ENCODE results near the gene NHLH2. TPM values are rescaled to one million over a fixed set of nuclear protein-coding genes. Genes with fewer than 3 reads are reported as not detected.

The NHLH2 gene
- total RNA-seq, 1 donor from 2014 or later, result not detected

DNA sequence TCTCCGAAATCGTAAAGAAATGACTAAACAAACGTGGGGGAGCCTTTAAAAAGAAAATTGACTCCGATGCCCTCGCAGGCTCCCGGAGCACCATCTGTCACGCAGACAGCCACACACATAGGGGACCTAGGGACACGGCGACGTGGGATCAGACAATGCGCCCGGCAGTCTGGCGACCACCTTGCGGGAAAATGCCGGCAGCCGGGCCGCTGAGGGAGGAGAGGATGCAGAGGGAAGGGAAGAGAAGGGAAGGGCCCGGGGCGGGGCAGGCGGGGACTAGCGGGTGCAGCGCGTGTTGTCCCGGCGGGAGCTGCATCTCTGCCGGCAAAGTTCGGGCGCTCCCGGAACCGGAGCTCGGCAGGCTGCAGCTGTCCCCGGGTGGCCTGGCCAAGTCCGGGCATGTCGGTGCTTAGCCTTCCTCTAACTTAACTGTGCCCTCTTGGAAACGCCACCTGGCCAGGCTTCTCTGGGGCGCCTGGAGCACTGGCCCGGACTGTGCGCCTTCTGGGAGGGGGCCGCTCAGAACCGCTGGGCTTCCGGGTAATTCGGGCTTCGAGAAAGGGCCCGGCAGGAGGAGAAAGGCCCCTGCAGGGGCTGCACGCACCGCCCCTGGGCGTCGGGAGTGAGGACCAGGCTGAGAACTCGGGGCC lies 1.8 kb downstream of the NHLH2 start:
- ATAC-seq, result peak; percentile 45
- DNase-seq (ENCODE audit: low spot score), result no peak

DNA sequence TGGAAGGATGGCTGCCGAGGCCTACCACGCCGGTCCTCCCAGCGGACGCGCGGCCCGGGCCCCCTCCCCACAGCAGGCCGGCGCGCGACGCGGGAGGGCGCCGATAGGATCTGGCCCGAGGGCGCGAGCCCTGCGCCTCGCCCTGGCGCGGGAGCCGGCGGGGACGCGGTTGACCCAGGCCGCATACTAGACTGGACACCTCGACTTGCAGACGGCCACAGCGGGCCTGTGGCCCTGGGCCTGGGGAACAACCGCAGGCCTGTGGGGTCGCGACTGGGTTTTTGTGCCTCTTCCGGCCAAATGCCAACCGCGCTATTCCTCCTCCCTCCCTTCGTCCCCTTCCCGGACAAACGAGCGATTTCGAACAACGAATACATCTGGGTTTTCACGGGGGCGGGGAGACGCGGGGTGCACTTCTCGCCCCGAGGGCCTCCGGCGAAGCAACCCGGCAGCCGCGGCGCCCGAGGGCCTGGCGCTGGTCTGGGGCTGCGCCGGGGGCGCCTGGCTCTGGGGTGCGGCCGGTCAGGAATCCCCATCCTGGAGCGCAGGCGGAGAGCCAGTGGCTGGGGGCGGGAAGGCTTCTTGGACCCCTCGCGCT lies 2.4 kb downstream of the NHLH2 start:
- ATAC-seq (peak; percentile 14), DNase-seq (ENCODE audit: low spot score) (no peak)

DNA sequence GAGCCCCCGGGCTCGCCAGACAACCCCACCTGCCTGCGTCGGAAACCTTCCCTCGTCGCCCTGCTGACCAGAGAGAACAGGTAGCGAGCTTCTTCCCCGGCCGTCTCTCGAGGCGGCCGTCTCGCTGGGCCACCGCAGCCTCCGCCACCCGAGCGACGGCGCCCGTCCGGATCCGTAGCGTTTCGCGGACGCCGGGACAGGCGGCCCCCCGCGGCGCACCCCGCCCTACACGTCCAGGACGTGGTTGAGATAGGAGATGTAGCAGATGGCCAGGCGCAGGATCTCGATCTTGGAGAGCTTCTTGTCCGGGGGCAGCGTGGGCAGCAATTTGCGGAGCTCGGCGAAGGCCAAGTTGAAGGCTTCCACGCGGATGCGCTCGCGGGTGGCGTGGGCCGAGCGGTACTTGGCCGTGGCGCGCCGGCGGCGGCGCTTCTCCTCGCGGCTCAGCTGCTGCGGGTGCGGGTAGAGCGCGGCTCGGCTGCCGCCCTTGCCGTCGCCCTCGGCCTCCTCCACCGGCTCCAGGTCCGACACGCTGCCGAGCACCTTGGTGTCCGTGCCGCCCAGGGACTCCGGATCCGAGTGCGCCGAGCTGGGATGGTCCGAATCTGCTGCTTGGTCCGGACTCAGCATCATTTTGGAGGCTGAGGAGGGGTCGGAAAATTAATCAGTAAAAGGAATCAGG lies 3.0 kb downstream of the NHLH2 start:
- DNase-seq (ENCODE audit: low spot score), result no peak
- no peak for ATAC-seq

DNA sequence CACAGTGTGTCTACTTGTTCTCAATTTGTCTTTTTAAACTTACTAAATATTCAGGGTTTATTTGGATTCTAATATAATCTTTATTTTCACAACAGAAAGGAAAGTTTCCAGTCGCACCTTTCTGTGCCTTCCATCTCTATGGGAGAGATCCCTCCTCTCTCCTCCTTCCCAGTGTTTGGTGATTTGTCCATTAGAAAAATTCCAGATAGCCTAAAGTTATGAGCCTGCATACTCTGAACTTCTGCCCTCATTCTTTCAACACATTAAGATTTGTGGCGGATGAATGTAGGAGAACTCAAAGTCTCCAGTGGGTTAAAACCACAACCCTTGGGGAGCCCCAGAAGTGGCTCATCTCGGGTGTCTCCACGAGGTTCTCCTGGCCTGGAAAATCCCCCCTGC lies 3.6 kb downstream of the NHLH2 start:
- no peak for ATAC-seq
- no peak for DNase-seq (ENCODE audit: low spot score)

DNA sequence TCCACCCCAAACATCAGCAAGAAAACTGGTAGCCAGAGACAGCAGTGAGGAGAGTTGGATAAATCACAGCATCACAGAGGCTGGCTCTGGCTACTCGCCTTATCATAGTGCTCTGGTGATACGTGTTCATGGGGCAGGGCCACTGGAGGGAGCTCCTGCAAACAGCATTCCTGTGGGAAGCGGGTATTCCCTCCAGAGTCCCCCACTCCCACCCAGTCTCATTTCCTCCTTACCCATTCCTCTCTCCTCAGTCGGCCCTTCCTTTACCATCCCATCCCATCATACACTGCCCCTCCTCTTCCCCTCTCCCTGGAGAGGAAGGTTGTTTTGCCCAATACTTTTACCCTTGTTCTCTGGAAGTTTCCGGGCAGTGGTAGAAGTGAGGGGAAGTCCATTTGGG lies 7.1 kb downstream of the NHLH2 start:
- ATAC-seq, result no peak
- DNase-seq (ENCODE audit: low spot score), result no peak

DNA sequence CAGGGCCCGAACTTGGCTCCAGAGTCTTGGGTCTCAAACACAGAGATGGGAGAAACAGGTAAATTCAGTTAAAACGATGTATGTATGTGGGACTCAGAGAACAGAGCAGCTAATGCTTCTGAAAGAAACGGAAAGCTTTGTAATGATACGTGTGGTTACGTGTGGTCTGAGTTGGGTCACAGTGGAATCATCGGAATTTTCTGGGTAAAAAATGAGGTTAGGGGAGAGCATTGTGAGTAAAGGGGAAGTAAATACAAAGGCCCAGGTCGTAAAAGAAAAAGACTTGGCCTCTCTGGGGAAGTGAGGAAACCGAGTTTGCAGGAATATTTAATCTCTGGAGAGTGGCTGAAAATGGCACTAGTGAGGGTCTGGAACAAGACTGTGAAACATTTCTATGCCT lies 8.3 kb downstream of the NHLH2 start:
- DNase-seq (ENCODE audit: low spot score), result no peak
- ATAC-seq, result no peak

DNA sequence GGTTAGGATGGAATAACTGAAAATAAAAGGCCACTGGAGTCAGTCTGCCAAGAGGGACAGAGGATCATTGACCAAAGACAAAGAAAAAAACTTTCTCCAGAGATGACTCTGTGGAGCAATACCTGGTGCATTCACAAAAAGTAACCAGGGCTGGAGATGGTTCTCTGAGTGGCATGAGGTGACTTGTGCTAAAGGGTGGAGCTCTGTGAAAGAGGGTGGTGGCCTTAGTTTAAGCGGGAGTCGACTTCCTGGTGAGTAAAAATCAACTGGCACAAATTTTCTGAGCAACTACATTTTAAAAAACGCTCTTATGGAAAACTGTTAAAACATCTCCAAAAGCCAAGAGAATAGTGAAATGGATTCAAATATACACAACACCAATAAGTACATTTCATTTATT lies 10.0 kb downstream of the NHLH2 start:
- DNase-seq (ENCODE audit: low spot score), result no peak
- no peak for ATAC-seq

DNA sequence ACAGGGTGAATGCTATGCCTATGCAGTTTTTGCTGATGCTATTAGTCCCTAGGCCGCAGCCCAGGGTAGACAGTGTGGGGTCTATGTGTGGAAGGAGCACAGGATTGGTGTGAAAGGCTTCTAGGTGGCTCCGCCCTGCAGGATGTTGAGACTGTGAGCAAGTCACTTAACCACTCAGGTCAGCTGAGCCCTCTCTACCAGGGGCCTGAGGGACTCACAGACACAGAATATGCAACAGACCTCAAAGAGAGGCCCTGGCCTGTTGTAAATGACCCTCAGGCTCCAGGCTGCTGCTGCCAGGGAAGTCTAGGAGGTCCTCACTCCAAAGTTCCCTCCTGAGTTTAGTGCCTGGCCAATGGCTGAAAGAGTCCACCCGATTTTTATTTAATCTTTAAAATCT lies 11.0 kb downstream of the NHLH2 start:
- no peak for DNase-seq (ENCODE audit: low spot score)
- ATAC-seq, result no peak

DNA sequence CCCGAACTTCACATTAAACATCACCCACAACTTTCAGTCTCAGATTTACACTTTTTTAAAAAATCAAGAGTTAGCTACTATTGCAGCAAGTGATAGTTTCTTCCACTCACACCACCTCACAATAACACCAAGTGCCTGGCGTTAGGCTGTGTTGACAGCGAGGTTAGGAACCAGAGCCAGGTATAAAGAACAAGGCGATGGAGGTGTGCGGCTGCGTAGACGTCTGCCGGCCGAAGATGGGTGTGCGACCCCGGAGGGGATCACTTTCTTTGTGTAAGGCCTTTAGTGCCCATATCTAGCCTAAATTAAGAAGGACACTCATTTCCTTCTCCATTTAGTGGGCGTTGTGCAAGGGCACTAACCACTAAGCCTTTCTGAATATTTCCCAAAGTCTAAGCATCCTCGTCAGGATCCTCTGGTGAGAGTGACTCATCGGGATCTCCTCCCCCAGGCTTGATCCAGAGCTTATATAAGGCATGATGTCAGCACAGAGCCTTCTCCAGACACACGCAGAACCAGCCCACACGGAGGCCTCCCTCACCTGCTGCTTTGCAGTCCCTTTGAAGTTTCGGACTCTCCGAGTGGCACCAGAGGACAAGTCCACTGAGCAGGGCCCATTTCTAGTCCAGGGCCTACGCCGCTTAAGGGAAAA lies 11.8 kb downstream of the NHLH2 start:
- ATAC-seq, result no peak
- no peak for DNase-seq (ENCODE audit: low spot score)

DNA sequence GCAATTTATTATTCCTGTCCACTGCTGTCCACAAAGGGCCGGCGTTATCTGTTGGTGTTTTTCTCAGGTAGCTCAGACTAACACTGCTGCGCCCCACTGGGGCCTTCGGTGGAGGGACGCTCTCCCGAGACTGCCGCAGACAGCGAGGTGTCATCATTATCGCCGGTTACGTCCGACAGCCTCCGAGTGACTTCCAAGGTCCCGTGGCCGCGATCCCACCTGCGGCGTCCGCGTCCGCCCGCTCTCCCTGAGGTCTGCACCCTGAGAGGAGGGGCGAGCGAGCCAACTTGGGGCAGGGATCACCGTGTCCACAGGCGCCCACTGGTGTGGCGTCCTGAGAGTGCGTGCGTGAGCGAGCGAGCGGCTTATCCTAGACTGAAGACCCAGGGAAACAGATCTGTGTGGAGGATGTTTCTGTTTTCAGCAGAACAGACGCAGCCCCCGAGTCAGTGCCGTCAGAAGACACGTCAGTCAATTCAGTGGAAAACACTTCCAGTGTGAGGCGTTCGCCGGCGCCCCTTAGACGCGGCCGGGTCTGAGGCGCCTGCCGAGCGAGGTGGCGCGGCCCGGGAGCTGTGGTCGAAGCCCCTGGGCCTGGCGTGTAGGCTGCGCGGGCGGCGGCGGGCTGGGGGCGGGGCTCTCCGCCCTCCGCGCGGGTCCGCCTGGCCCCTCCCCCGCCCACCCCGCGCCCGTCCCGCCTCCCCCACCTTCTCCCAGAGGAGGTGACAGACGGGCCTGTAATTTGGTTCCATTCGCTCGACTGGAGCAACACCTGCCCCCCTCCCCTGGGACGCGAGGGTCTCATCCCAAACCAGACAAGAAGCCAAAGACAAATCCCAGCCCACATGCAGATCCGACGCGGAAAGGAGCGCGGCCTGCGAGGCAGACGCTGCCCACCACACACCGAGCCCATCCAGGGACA lies 12.6 kb downstream of the NHLH2 start:
- ATAC-seq (no peak), DNase-seq (ENCODE audit: low spot score) (no peak)

DNA sequence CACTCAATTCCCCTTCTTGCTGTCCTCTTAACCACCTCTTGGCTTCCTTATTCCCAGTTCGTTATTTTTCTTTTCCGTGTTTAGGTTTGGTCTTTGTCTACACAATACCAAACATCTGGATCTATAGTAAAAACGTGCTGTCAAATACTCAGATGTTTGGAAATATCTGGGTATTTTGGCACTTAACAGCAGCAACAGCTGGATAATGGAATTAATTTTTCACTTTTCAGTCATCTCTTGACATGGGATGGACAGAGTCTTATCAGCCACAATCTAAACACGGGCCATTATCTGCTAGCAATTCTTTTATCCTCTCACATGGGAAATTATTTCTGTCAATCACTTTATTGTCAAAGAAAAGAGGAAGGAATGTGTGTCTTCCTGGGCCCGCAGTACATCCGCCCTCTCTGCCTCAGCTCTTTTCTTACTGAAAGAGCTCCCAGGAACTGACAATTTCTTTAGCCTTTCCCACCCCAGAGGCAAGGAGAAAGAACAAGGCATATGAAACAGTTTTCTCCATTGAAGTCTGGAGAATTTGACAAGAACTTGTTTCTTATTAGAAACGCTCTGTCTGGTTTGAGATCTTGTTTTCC lies 13.4 kb downstream of the NHLH2 start:
- DNase-seq (ENCODE audit: low spot score), result no peak
- ATAC-seq, result no peak

DNA sequence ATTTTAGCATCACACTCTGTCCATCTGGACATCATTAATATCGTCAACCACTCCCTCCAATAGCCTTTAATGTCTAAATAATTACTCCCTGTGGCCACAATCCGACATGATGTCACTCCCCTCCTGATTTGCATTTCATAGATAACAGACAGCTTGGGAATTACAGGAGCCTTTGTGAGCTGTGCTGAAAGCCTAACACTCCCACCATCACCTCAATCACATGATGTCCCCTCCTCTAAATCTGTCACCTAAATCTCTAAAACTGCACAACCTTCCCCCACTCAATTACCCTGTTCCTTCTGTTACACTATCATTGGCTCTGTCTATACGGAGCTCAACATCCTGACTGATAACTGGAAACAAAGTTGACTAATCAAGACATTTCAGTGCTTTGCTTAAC lies 14.3 kb downstream of the NHLH2 start:
- ATAC-seq, result no peak
- DNase-seq (ENCODE audit: low spot score), result no peak

DNA sequence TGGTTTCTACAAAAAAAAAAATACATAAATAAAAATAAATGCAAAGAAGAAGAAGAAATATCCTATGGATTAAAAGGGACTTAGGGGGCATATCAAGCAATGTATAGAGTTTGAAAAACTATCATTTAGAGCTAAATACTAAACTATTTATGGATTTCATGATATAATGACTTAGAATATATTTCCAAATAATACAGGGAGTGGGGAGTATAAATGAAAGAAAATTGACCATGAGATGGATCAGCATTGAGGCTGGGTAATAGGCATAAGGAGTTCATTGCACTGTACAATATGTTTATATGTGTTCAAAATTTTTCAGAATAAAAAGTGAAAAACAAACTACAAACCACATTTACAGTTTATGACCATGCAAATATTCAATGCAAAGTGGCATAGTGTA lies 18.8 kb downstream of the NHLH2 start:
- DNase-seq (ENCODE audit: low spot score) (no peak), ATAC-seq (no peak)

DNA sequence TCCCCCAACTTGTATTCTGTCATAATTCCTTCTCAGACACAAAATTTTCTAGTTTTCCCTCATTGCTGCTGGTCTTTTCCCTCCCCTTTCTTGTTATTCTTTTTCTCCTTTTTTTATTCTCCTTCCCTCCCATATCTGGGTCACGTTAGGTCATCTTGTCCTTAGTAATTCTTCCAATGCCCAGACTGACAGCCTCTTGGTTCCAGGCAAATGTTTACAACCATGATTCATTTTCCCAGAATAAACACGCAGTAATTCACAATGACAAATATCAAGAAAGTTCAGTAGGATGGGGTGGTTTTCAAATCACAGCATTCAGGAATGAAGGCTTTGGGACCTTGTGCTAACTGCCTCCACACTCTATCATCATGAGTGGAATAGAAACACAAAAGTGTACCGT lies 25.2 kb downstream of the NHLH2 start:
- DNase-seq (ENCODE audit: low spot score) (no peak), ATAC-seq (no peak)

DNA sequence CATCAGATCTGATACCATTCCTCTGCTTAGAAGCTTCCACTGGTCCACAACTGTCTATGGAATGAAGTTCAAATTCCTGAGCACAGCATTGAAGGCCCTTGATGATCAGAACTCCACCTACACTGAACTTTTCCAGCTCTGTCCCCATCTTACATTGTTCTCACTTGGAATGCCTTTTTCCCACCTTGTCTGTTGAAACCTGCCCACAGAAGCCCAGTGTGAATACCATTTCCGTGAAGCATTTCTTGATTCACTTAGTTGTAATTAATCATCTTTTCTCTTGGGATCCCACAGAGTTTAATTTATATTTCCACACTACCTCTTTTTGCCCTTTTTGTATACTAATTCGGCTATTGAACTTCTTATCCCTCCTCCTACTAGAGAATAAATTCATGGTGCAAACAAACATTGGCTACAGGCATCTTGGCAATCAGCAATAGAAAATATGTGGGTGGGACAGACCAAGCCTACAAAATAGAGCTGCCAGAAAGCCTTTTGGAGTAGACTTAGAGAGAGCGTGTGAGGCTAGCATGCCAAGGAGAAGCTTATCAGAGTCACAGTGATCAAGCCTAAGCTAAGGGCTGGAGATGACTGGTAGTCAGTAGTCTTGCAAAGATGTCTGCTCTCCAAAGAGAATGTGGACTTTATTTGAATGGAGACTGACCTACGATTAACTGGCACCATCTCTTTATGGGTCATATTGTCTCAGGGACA lies 26.1 kb downstream of the NHLH2 start:
- no peak for DNase-seq (ENCODE audit: low spot score)
- ATAC-seq, result no peak

DNA sequence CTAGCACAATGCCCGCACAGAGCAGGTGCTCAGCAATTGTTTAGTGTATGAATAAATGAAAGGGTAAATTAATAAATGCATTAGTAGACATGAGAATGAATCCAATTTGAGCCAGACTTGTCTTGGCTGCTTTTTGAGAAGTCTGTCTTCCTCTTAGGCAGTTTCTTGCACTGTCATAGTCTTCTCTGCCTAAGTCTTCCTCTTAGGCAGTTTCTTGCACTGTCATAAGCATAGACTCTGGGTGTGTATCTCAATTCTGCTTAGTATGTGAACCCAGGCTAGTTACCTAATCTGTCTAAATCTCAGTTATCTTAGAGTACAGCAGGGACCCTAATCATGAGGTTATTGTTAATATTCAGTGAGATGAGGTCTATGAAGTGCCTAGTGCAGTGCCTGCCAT lies 27.2 kb downstream of the NHLH2 start:
- ATAC-seq, result no peak
- no peak for DNase-seq (ENCODE audit: low spot score)

DNA sequence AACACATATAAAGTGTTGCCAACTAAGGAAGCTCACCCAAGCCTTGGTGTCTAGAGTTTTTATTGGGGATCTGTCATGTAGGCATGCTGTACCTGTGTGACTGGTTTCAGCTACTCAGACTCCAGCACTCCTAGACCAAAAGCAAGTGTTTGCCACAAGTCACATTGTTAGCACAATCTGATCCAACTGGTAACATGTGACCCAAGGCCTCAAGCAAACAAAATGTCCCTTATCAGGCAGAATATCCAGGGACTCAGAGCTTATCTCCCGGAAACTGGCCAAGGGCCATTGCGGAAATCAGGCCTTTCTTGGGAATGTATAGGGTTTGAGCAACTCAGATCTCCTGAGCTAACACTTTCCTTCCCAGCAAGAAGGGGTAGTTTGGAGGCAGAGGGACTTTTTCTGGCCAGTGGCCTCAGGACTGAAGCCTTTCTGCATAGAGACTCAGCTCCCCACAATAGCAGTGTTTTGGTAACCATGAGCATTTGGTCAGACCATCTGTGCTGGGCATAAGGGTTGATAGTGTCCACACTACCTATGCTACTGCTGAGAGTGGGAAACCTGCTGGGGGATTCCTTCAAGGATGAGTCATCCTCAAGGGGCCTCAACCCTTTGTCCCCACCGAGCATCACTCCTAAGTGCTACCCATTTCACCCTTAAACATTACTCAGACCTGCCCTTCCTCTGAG lies 29.6 kb downstream of the NHLH2 start:
- ATAC-seq (peak; percentile 72), DNase-seq (ENCODE audit: low spot score) (no peak)

DNA sequence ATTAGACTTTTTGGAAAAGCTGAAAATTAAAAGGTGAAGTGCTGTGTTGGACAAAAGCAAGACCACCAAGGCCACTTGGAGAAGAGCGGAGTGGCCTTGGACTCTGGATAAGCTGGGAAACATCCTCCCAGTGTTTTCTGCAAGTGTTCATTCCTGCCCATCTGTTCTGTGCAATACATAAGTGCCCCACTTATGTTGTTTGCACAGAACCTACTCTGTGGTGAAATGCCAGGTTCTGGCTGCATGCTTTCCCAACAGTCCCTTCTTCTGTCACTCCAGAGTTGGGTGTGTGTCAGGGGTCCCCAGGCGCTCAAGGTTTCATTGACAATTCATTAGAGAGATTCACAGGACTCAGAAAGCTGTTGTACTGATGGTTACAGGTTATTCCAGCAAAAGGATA lies 30.3 kb downstream of the NHLH2 start:
- DNase-seq (ENCODE audit: low spot score), result no peak
- no peak for ATAC-seq

DNA sequence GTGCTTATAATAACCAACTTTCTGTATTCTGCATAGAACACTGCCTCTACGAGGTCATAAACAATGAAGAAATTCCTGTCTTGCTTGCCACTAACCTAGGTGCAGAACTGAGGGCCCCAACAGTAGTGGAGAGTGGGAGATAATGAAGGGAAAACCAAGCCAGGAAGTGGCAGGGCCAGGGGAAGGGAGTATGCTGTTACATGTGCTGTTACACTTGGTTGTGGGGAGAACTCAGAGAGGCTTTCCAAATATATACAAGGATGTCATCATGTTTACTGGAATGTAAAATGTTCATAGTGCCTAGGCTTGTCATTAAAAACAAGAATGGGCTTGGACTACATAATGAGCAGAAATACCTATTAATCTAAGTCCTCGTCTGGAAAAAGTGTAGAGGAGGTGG lies 31.1 kb downstream of the NHLH2 start:
- ATAC-seq (no peak), DNase-seq (ENCODE audit: low spot score) (no peak)

Data from left lobe of liver (tissue), 2 donors.